Measurements from ENCODE around the gene RNF222.

DNA sequence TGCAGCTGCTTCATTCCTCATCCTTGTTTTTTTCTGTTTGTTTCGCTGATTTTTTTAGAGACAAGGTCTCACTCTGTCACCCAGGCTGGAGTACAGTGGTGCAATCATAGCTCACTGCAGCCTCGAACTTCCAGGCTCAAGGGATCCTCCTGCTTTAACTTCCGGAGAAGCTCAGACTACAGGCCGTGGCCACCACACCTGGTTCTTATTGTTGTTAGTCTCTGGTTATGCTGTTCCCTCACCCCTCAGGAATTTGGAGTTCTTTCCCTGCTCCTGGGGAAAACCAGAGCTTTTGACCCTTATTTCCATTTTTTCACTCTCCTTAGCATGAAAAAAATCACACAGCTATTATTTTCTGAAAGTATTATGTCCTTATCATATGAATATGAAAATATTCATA is 56.2 kb downstream of the RNF222 start:
- TF ChIP-seq, protein P1, sequence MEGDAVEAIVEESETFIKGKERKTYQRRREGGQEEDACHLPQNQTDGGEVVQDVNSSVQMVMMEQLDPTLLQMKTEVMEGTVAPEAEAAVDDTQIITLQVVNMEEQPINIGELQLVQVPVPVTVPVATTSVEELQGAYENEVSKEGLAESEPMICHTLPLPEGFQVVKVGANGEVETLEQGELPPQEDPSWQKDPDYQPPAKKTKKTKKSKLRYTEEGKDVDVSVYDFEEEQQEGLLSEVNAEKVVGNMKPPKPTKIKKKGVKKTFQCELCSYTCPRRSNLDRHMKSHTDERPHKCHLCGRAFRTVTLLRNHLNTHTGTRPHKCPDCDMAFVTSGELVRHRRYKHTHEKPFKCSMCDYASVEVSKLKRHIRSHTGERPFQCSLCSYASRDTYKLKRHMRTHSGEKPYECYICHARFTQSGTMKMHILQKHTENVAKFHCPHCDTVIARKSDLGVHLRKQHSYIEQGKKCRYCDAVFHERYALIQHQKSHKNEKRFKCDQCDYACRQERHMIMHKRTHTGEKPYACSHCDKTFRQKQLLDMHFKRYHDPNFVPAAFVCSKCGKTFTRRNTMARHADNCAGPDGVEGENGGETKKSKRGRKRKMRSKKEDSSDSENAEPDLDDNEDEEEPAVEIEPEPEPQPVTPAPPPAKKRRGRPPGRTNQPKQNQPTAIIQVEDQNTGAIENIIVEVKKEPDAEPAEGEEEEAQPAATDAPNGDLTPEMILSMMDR (conservative IDR thresholded peaks at IDR 0.05 in 1 of 2, IDR thresholded peaks at IDR 0.05 in 1 of 2; ENCODE audit: extremely low read depth in 1 of 2, insufficient read depth in 1 of 2, low read depth in 1 of 2, low read length in 2 of 2), result no peak
- TF ChIP-seq EZH2 (IDR thresholded peaks at IDR 0.05; ENCODE audit: borderline replicate concordance, low read length), result no peak
